ENCODE measurements around the gene TRERF1.

TRERF1 gene

GRCh38 chr6:42239736-42240375, 211.9 kb downstream of the TRERF1 start:
- no peak for DNase-seq

DNA sequence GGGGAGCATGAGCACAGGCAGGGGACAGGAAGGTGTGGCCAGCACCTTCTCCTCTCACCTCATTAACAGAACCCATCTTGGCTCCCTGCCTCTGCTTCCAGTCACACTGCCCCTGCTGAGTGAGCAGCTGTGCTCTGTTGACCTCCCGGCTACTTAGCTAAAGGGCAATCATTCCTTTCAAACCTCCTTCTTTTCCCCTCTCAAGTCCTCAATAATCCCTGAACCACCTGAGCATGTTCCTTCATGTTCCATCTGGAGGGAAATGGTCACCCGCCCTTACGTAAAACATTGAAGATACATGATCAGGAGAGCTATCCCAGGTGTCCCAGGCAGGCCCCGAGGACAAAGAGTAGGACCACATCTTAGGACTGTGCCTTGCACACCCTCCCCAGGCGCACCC, 212.4 kb downstream of the TRERF1 start:
- DNase-seq, result no peak

GRCh38 chr6:42237857-42238256, 213.9 kb downstream of the TRERF1 start:
- DNase-seq, result no peak

DNA sequence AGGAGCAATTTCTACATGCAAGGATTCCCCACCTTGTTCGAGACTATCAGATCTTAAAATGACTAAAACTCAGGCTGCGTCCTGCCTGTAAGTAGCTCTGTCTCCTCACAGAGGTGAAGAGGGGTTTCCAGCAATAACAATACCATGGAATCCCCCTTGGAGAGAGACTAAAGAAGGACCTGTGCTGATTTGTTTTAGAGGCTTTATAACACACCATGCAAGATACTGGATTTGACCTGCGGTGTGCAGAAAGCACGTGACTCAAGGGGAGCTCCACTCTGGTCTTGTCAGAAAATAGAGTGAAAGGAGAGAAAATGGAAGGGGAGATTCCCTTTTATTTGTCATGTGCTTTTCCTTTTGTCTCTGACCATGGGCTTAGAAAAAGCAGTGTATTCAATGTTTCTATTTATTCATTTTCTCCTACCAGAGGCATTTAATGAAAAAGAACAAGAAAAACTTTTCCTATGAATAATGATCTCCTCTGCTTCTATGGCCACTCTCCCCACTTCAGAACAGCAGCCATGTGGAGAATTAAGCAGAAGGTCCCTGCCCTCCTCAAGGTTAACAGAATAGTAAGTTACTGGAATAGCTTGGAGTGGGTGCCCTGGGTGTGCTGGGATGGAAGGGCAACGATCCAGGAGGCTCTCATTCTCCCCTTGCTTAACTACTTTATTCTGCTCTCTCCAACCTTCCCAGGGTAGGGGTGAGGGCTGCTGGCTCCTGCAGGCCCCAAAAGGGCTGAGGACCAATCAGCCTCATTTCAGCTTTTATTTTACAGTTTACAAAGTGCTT, 214.8 kb downstream of the TRERF1 start:
- no peak for DNase-seq

- DNase-seq, result no peak
Measured at GRCh38 chr6:42236030-42236429, 215.7 kb downstream of the TRERF1 start.

DNA sequence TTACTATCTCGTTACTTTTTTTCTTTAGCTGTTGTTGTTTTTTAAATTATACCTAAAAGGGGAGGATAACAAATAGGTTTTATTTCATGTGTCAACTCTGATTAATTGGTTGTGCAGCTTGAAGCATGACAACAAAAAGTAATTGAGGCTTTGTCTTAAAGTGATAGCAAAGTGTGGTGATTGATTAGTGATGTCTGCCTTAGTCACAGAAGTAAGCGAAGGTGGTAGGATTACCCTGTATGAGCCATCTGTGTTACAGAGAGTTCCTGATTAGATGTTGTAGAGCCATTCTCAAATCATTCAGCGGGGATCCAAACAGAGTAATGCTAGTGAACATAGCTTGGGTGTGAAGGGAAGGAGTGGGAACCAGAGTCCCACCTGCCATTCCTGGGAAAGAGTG, 219.7 kb downstream of the TRERF1 start:
- DNase-seq, result no peak

DNA sequence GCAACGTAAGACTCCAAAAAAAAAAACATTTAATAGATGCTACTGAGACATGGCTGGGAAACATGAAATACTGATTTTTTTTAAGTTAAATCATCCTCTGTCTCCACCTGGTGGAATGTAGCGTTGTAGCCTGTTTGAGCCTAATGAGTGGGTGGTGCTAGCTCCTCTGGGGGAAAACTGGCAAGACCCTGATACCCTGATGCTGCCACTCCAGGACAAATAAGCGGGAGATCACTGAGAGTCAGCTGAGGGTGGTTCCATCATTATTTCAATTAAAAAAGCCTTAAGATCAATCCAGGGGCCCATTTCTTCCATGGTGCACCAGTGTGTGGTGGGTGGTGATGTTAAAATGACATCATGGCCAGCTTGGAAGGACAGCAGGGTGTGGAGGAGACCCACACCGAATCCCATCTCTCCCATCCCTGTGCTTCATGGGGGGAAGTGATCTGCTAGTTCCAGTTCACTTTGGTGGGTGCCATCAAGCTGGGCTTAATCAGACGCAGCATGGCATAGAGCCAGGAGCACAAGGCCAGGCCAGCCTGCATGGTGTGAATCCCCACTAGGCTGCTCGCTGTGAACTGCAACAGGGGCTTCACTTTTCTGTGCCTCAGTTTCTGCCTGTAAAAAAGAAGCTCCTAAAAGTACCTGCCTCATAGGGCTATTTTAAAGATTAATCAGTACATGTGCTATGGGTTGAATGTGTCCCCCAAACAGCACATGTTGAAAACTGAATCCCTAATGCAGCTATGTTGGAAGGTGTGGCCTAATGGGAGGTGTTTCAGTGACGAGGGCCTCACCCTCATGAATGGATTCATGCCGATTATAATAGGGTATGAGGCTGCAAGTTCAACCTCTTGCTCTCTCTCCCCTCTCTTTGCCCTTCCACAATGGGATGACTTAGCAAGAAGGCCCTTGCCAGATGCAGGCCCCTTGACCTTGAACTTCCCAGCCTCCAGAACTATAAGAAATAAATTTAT, 221.1 kb downstream of the TRERF1 start:
- DNase-seq, result no peak

DNA sequence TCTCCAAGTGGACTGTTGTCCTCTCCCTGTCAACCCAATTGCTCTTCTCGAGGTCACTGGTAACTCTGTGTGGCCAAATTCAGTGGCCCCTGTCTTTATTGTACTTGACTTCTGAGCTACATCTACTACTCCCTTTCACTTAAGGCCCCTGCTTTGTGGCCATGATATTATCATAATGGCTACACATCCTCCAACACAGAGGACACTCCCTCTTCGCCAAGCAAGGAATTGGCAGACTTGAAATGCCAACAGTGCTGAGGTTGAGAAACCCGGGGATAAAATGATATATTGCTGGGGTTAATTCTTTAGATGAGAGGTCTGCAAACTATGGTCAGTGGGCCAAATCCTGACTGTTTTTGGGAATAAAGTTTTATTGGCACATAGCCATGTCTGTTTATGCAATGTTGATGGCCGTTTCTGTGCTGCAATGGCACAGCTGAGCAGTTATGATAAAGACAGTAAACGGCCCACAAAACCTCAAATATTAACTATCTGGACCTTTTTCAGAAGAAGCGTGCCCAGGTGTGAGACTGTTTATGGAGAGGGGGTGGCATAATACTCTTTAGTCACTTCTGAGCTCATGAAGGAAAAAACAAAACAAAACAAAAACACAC, 222.1 kb downstream of the TRERF1 start:
- no peak for DNase-seq

DNA sequence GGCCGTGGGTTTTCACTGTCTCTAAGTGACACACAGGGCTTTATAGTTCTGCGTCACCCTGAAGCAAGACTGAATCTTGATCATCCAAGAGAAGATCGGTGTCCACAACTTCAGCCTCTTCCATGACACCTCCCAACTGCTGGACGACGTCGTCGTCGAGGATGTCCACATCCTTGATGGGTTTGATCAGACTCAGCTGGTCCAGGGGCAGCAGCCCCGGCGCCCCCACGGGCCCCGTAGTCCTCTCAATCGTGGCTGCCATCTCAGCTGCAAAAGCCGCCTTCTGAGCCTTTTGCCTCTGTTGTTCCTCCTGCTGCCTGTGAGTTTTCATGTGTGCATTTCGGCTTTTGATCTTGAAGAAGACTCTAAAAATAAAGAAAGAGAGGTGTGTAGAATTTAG, 223.4 kb downstream of the TRERF1 start:
- DNase-seq, result no peak

DNA sequence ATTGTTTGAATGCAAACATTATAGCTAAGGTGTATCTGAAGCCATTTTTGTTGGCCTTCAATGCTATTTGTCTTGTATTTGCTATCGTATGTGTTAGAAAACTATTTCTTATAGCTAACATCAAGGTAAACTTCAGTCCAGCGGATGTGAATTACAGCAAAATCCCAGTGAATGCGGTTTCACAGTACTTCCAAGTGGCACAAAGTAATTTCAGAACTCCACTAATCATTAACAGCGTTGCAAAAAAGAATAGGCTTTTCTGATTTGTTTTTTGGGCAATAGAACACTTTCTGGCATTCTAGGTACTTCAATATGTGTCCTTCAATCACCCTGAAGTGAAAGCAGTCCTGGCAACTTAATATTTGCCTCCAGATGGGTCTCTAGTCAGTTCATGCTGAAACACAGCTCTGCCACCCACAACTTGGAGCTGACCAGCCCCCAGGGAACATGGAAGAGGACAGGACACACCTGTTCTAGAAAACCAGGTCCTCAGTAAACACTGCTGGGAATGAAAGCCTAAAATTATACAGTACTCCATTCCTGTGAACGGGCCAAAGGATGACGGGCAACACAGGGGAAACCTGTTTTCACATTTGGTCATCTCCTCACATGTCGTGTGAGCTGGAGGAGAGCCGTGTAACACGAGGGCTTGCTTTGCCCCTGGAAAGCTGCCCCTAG, 224.4 kb downstream of the TRERF1 start:
- no peak for DNase-seq

GRCh38 chr6:42226645-42227143, 225.0 kb downstream of the TRERF1 start:
- DNase-seq, result no peak

DNA sequence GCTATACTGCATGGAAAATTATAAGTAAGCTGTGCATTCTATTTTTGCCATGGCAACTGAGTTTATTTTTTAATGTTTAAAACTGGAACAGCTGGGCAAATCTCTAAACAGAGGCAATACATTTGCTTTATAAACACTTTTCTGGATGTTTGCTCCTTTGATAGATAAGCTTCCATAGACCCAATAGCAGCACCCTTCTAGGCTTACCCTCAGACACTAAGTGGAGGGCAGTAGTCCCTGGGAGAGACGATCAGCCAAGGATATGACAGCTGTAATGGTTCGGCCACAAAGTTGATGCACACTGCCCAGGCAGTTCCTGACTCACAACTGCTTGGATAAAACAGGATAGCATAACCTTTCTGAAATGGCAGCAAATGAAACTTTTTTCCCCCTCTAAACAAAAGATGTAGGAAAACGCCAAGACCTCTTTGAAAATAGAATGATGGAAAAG, 225.5 kb downstream of the TRERF1 start:
- no peak for DNase-seq

GRCh38 chr6:42225419-42225818, 226.3 kb downstream of the TRERF1 start:
- DNase-seq, result no peak

DNA sequence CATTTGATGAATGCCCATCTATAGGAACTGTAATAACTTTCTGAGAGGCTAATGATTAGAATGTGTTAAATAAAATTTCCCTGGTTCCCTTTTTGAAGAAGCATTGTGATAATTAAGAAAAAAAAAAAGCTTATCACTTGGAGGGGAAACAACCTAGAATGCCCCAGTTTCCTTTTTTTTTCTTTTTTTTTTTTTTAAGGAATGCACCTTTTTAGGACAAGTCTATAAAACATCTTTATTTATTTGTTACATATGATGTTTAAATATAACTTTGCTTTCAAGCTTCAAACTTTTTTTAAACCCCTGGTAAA, 226.7 kb downstream of the TRERF1 start:
- no peak for DNase-seq

- DNase-seq, result no peak
Measured at GRCh38 chr6:42224222-42225028, 227.3 kb downstream of the TRERF1 start.

GRCh38 chr6:42222448-42222847, 229.3 kb downstream of the TRERF1 start:
- DNase-seq, result no peak

- DNase-seq, result no peak
Measured at GRCh38 chr6:42221546-42221945, 230.2 kb downstream of the TRERF1 start.

- DNase-seq, result no peak
Measured at GRCh38 chr6:42220807-42221206, 230.9 kb downstream of the TRERF1 start.

DNA sequence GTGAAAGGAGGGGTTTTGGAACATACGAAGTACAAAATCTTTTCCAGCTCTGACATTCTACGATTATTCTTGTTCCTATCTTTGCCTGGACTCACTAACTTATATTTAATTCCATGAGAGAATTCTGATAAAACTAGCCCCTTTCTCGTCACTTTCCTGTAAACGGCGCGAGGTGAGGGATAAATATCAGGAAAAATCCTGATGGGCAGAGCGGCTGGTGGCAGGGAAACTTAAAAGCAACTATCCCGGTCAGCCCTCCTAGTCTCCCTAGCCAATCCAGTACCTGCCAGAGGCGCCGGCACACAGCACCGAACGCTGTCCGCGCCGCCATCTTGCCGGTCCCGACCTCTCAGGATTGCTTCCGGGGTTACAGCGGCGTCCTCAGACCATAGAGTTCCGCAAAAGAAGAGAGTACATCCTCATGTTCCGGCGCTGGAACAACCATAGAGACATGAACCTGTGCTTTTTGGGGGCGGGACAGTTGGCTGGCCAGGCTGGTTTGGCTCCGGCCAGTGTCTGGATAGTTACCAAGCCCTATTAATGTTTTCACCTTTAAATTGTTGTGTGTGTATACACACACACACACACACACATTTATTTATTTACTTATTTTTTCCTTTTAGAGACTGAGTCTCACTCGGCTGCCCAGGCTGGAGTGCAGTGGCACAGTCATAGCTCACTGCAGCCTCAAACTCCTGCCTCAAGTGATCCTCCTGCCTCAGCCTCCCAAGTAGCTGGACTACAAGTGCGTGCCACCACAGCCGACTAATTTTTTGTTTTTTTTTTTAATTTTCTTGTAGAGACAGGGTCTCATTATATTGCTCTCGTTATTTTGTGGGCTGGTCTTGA, 234.0 kb downstream of the TRERF1 start, which contains the start of gene MRPS10:
Gene MRPS10 (minus strand): TSS at position 343 of the 849 bp plus-strand sequence. CDS start 12 bp downstream, at position 331.
- peak; percentile 95 for DNase-seq

GRCh38 chr6:42217157-42217518, 234.6 kb downstream of the TRERF1 start:
- DNase-seq, result no peak
